Measurements from ENCODE around the gene FGF7. TPM values are rescaled to one million over a fixed set of nuclear protein-coding genes. Genes with fewer than 3 reads are reported as not detected.

The FGF7 gene
- total RNA-seq, 1 experiment from 2014 or later: not detected

DNA sequence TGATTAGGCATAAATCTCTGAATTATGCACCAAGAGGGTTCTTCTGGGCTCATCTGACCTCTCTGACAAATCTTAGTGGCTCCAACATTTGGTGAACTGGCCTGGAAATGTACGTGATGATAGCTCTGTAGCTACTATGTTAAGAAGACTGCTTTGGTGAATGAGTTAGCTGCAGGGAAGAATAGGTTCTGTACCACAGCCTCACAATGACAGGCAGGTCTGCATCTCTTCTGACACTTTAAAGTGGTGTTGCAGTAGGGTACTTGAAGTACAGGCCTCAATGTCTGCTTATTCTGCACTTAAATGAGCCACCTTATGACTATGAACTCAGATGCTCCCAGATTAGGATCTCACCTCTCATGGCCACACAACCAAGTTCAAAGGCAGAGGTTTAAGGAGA is 7.0 kb downstream of the FGF7 start:
- ATAC-seq: no peak
- Histone ChIP-seq H2AFZ (ENCODE audit: low read length) (no peak overlapping the region), H3K27me3 (ENCODE audit: low read length) (no peaks in the 10 kb centered on the region), H3K4me1 (ENCODE audit: insufficient read depth, low read length) (no peaks in the 10 kb centered on the region), H3F3A (ENCODE audit: low read length, unreplicated experiment) (no peaks in the 10 kb centered on the region), H3K79me2 (ENCODE audit: low read length) (no peaks in the 10 kb centered on the region), H3K9me2 (replicated peaks; ENCODE audit: low read length) (no peaks in the 10 kb centered on the region), H3K9ac (ENCODE audit: low read length) (no peak overlapping the region), H3K4me3 (ENCODE audit: low read length) (no peak overlapping the region), H3K27ac (ENCODE audit: low read length) (no peak overlapping the region), H3K9me3 (ENCODE audit: low read length) (no peaks in the 10 kb centered on the region), H3K4me2 (ENCODE audit: low read length) (no peak overlapping the region), H3K36me3 (ENCODE audit: low read depth, low read length) (no peaks in the 10 kb centered on the region), H4K20me1 (ENCODE audit: low read length) (no peaks in the 10 kb centered on the region)
- TF ChIP-seq EZH2phosphoT487 (IDR thresholded peaks at IDR 0.05; ENCODE audit: borderline replicate concordance, low read length): no peak
- TF ChIP-seq, protein P1, sequence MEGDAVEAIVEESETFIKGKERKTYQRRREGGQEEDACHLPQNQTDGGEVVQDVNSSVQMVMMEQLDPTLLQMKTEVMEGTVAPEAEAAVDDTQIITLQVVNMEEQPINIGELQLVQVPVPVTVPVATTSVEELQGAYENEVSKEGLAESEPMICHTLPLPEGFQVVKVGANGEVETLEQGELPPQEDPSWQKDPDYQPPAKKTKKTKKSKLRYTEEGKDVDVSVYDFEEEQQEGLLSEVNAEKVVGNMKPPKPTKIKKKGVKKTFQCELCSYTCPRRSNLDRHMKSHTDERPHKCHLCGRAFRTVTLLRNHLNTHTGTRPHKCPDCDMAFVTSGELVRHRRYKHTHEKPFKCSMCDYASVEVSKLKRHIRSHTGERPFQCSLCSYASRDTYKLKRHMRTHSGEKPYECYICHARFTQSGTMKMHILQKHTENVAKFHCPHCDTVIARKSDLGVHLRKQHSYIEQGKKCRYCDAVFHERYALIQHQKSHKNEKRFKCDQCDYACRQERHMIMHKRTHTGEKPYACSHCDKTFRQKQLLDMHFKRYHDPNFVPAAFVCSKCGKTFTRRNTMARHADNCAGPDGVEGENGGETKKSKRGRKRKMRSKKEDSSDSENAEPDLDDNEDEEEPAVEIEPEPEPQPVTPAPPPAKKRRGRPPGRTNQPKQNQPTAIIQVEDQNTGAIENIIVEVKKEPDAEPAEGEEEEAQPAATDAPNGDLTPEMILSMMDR (conservative IDR thresholded peaks at IDR 0.05; ENCODE audit: low read depth, low read length): no peak
- no peak for TF ChIP-seq EZH2 (IDR thresholded peaks at IDR 0.05; ENCODE audit: low read length, unreplicated experiment)
- intact Hi-C loops (cut with micrococcal nuclease): no loop called here
- POLR2A ChIA-PET (ENCODE audit: unreplicated experiment): no interaction called here
- CTCF ChIA-PET: no interaction called here
- BruUV-seq (replicated peaks): no TSS peak
- no peak for DNase-seq

DNA sequence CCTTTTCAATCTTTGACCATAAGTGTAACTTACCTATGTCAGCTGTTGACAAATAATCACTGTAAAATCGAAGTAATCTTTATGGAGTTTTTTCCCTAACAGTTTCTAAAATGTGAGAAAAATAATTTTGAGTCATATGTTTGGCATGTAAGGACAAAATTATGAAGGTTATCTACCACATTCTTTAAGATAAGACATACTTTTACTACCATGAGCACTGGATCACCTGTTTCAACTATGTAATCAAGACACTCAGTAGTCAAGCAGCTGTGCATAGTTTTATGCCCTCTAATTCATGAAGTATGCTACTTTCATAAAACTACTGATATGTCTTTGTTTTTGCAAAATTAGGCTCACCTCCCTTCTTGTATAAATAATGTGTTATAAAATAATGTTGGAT is 12.1 kb downstream of the FGF7 start:
- no peaks in the 10 kb centered on the region for H3K9me2 ChIP-seq (replicated peaks; ENCODE audit: low read length)
- DNase-seq (no peak), ATAC-seq (no peak)
- no peaks in the 10 kb centered on the region for H4K20me1 ChIP-seq (ENCODE audit: low read length)
- H3K4me2 ChIP-seq (ENCODE audit: low read length): no peak overlapping the region
- intact Hi-C loops (cut with micrococcal nuclease): no loop called here
- TF ChIP-seq EZH2phosphoT487 (IDR thresholded peaks at IDR 0.05; ENCODE audit: borderline replicate concordance, low read length): no peak
- BruUV-seq (replicated peaks): no TSS peak
- no peak overlapping the region for H2AFZ ChIP-seq (ENCODE audit: low read length)
- POLR2A ChIA-PET (ENCODE audit: unreplicated experiment): interaction anchor here (0.7 kb wide), 1 partner anchor 646 kb away, joined by 4 read pairs; no protein-coding TSS in a partner anchor
- peaks cover 8% of the 10 kb centered on the region for H3K4me1 ChIP-seq (ENCODE audit: insufficient read depth, low read length)
- no peak overlapping the region for H3K27ac ChIP-seq (ENCODE audit: low read length)
- no peak overlapping the region for H3K4me3 ChIP-seq (ENCODE audit: low read length)
- no peaks in the 10 kb centered on the region for H3K79me2 ChIP-seq (ENCODE audit: low read length)
- no peaks in the 10 kb centered on the region for H3K36me3 ChIP-seq (ENCODE audit: low read depth, low read length)
- CTCF ChIA-PET: no interaction called here
- H3K27me3 ChIP-seq (ENCODE audit: low read length): no peaks in the 10 kb centered on the region
- no peaks in the 10 kb centered on the region for H3F3A ChIP-seq (ENCODE audit: low read length, unreplicated experiment)
- no peak overlapping the region for H3K9ac ChIP-seq (ENCODE audit: low read length)
- H3K9me3 ChIP-seq (ENCODE audit: low read length): no peaks in the 10 kb centered on the region

DNA sequence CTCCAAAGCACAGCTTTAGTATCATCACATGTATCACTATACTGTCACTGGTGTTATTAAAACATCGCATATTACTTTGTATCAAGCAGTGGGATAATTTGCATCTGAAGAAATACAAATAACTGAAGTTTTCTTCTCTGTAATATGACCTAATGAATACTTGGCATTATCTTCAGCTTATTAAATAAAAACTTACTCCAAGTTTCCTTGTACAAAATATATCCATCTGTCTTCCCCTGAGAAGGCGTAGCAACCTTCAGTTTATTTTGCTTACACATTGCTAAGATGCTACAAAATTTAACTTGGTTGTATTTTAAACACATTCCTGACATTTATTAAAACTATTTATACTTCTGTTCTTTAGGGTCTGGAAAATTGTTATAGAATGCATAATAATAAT is 13.7 kb downstream of the FGF7 start:
- Histone ChIP-seq H3K27ac (ENCODE audit: low read length) (no peak overlapping the region), H3K9ac (ENCODE audit: low read length) (no peak overlapping the region), H2AFZ (ENCODE audit: low read length) (no peak overlapping the region), H3K36me3 (ENCODE audit: low read depth, low read length) (no peaks in the 10 kb centered on the region), H3K9me3 (ENCODE audit: low read length) (no peaks in the 10 kb centered on the region), H3K4me1 (ENCODE audit: insufficient read depth, low read length) (peaks cover 8% of the 10 kb centered on the region), H3K27me3 (ENCODE audit: low read length) (no peaks in the 10 kb centered on the region), H3K9me2 (replicated peaks; ENCODE audit: low read length) (no peaks in the 10 kb centered on the region), H3K4me3 (ENCODE audit: low read length) (no peak overlapping the region), H3F3A (ENCODE audit: low read length, unreplicated experiment) (no peaks in the 10 kb centered on the region), H4K20me1 (ENCODE audit: low read length) (no peaks in the 10 kb centered on the region), H3K4me2 (ENCODE audit: low read length) (no peak overlapping the region), H3K79me2 (ENCODE audit: low read length) (no peaks in the 10 kb centered on the region)
- no TSS peak for BruUV-seq (replicated peaks)
- ChIA-PET CTCF (no interaction called here), POLR2A (ENCODE audit: unreplicated experiment) (no interaction called here)
- no peak for DNase-seq
- ATAC-seq: no peak
- TF ChIP-seq, protein P1 (conservative IDR thresholded peaks at IDR 0.05; ENCODE audit: low read depth, low read length): no peak
- no peak for TF ChIP-seq EZH2 (IDR thresholded peaks at IDR 0.05; ENCODE audit: low read length, unreplicated experiment)
- TF ChIP-seq EZH2phosphoT487 (IDR thresholded peaks at IDR 0.05; ENCODE audit: borderline replicate concordance, low read length): no peak
- intact Hi-C loops (cut with micrococcal nuclease): no loop called here
